ENCODE results near the gene ANKMY1.
A peak's percentile ranks its signal among the peaks of the same experiment; 100 is the strongest.
"Not testable (repeated sequence)": the region's sequence is repeated elsewhere in the genome, so short reads cannot be mapped to it uniquely, and the experiment has no call there.

ANKMY1 gene

DNA sequence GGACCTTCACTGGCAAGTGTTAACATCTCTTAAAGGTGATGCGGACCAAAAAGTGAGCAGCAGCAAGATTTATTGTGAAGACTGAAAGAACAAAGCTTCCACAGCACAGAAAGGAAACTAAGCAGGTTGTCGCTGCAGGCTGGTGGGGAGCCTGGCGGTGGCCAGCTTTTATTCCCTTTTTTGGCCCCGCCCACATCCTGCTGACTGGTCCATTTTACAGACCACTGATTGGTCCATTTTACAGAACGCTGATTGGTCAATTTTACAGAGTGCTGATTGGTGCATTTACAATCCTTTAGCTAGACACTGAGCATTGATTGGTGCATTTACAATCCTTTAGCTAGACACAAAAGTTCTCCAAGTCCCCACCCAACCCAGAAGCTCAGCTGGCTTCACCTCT is 35.9 kb downstream of the ANKMY1 start:
- DNase-seq (ENCODE audit: low spot score), result not testable (repeated sequence)

- no peak for DNase-seq (ENCODE audit: low spot score)
Observed at GRCh38 chr2:240520974-240521350, 36.8 kb downstream of the ANKMY1 start.

GRCh38 chr2:240520130-240520973 is 37.4 kb downstream of the ANKMY1 start:
- DNase-seq (ENCODE audit: low spot score), result peak; percentile 36

DNA sequence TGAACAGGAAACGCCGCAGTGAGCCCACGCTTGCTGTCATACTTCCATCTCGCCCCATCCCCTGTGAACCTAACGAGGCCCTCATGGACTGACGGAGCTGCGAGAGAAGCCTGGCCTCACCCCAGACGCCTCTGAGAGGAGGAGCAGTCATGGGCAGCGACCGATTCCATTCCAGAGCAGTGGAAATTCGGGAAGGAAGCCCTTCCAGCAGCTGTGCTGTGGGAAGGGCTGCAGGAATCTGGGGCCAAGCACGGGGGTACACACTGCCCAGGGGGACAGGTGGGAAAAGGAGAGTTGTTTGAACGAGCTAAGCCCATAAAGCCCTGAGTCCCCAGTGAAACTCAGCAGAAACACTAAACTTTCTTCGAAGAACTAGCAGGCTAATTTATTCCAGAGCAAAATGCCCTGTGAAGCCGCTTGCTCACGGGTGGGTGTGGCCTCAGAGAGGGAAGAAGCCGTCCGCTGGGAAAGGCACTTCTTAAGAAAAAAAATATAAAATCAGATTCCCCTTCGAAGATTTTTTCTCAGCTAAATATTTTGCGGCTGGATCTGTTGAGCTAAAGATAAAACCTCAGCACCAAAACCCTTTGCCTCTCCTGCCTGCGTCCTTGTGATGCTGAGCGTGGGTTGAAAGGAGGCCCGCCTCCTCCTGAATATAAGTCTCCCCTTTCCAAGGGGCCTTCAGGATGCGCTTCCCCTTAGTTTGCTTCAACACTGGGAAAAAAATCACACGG is 38.2 kb downstream of the ANKMY1 start:
- DNase-seq (ENCODE audit: low spot score), result peak; percentile 73

- DNase-seq (ENCODE audit: low spot score), result peak; percentile 2
Observed at GRCh38 chr2:240518981-240519380, 38.8 kb downstream of the ANKMY1 start.

- no peak for DNase-seq (ENCODE audit: low spot score)
Observed at GRCh38 chr2:240517342-240517741, 40.4 kb downstream of the ANKMY1 start.

- DNase-seq (ENCODE audit: low spot score), result no peak
Observed at GRCh38 chr2:240514631-240515030, 43.2 kb downstream of the ANKMY1 start.

DNA sequence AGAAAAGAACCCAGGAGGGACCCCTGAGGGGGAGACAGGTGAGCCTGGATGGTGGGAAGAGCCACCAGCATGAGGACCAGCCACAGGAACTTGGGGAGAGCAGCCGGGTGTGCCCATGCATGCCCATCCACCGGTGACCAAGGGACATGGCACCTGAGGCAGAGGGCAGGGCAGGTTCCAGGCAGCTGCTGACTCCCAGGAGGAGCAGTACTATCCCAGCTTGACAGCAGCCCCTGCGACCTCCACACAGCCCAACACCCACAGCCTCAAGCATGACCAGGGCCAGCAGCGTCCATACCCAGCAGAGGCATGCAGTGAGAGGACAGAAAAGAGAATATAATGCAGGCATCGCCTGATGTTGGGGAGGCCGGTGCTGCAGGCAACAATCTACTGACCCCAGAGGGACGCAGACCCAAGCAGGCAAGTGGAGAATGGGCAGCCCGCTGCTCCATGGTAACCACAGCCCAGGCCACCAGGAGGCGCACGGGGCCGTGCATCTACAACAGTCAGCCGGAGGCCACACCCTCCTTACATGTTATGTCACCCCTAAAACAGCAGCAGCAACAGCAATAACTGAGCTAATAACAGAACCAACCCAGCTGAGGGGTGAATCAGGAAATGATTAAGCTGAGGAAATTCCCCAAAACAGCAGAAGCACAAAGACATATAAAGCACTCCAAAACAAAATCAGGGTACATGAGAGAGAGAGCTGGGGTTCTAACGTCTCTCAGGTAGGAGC is 44.1 kb downstream of the ANKMY1 start:
- peak; percentile 96 for DNase-seq (ENCODE audit: low spot score)

GRCh38 chr2:240512666-240513535 is 44.9 kb downstream of the ANKMY1 start:
- DNase-seq (ENCODE audit: low spot score), result no peak

- DNase-seq (ENCODE audit: low spot score), result no peak
Observed at GRCh38 chr2:240512109-240512485, 45.7 kb downstream of the ANKMY1 start.

GRCh38 chr2:240511351-240512108 is 46.3 kb downstream of the ANKMY1 start:
- DNase-seq (ENCODE audit: low spot score), result no peak

GRCh38 chr2:240510513-240511210 is 47.1 kb downstream of the ANKMY1 start:
- peak; percentile 2 for DNase-seq (ENCODE audit: low spot score)

DNA sequence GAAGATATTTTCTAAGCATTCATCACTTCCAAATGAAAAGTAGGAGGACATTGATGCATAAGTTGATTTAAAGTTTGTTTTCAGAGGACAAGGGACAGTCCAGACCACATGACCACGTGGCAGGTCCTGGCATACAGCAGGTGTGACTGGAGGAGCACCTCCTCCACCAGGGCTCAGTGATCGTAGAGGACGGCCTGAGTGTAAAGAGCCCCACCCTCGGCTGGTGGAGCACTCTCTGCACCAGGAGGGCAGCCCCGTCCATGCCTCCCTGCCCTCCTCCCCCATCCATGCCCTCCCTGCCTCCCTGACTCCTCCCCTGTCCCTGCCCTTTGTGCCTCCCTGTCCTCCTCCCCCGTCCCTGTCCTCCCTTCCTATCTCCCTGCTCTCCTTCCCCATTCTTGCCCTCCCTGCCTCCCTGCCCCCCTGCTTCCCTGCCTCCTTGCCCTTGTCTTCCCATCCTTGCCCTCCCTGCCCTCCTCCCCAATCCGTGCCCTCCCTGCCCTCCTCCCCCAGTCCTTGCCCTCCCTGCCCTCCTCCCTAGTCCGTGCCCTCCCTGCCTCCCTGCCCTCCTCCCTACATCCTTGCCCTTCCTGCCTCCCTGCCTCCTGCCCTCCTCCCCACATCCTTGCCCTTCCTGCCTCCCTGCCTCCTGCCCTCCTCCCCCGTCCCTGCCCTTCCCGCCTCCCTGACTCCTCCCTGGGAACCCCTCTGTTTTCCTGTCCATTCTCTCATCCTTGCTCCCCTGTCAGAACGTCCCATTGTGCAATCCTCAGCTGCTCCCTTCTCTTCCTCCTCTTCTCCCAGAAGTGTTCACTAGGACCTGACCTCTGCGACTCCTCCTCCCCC is 47.9 kb downstream of the ANKMY1 start:
- peak; percentile 8 for DNase-seq (ENCODE audit: low spot score)

DNA sequence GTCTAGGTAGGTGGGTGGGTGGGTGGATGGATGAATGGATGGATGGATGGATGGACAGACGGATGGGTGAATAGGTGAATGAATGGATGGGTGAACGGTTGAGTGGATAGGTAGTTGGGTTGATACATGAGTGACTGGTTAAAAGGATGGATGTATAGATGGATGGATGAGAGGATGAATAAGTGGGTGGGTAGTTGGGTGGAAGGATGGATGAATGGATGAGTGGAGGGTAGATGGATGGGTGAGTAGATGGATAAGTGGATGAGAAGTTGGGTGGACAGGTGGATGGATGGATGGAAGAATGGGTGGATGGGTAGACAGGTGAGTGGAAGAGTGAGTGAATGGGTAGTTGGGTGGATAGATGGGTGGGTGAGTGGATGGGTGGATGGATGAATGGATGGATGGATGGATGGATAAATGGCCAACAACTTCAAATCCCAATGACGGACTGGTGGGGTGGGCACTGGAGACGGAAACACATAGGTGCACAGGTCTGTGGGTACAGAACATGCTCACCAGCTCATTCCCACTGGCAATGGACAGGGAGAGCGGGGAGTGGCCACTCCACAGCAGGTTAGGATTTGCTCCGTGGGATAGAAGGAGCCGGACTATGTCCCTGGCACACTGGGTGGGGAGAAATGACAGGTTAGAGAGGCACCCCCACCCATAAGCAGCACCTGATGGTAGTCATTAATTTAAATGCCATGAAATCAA is 48.8 kb downstream of the ANKMY1 start:
- DNase-seq (ENCODE audit: low spot score), result no peak

DNA sequence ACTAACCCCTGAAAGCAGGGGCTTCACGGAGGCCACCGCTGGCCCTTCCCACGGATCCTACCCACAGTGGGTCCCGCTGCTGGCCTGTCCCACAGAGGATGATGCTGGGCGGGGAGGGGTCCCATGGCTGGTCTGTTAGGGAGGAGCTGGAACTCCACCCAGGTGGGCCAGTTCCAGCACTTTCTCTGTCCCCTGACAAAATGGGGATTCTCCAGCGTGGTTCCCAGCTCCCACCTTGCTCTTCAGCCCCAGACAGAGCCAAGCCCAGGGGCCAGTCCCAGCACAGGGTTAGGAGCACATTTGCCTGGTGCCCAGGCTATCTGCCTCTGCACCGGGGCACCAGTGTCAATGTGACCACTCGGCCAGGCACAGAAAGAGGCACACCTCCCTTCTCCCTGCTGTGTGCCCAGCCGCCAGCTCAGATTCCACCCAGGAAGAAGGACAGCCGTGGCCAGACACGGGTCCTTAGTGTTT is 50.0 kb downstream of the ANKMY1 start:
- DNase-seq (ENCODE audit: low spot score), result no peak

GRCh38 chr2:240507060-240507777 is 50.6 kb downstream of the ANKMY1 start:
- no peak for DNase-seq (ENCODE audit: low spot score)

- no peak for DNase-seq (ENCODE audit: low spot score)
Observed at GRCh38 chr2:240506406-240507059, 51.3 kb downstream of the ANKMY1 start.
